H9 (cell line): ENCODE measurements around the gene IL1RAPL1. TPM values are rescaled to one million over a fixed set of nuclear protein-coding genes. Genes with fewer than 3 reads are reported as not detected.

Experiments
- DNase-seq: peaks from one replicate; pipeline ENCODE4 v3.0.0-alpha.2; 2017
- H2AFZ ChIP-seq: one replicate; pipeline ENCODE4 v1.6.1; 2013; ENCODE audit warnings: mild to moderate bottlenecking, low read length, control low read depth, moderate library complexity
- H2AK5ac ChIP-seq: 2 replicates; pipeline ENCODE4 v1.6.1; 2013; ENCODE audit warnings: low read length, control low read depth, mixed read lengths; ENCODE audit not compliant: insufficient read length
- H2BK120ac ChIP-seq: one replicate; pipeline ENCODE4 v1.6.1; 2013; ENCODE audit warnings: low read depth, mild to moderate bottlenecking, low read length, control low read depth, inconsistent platforms; ENCODE audit not compliant: poor library complexity, severe bottlenecking
- H2BK12ac ChIP-seq: 2 replicates; pipeline ENCODE4 v1.6.1; 2013; ENCODE audit warnings: low read length, control low read depth, mixed read lengths, low read depth; ENCODE audit not compliant: insufficient read length
- H2BK15ac ChIP-seq: 2 replicates; pipeline ENCODE4 v1.6.1; 2013; ENCODE audit warnings: low read depth, low read length, control low read depth
- H2BK20ac ChIP-seq: one replicate; pipeline ENCODE4 v1.6.1; 2013; ENCODE audit warnings: low read depth, mild to moderate bottlenecking, low read length, control low read depth, inconsistent platforms; ENCODE audit not compliant: poor library complexity, severe bottlenecking
- H2BK5ac ChIP-seq: 2 replicates; pipeline ENCODE4 v1.6.1; 2013; ENCODE audit warnings: low read length, control low read depth, mixed read lengths; ENCODE audit not compliant: insufficient read length
- H3K14ac ChIP-seq: 2 replicates; pipeline ENCODE4 v1.6.1; 2013; ENCODE audit warnings: low read length, control low read depth; ENCODE audit not compliant: insufficient read depth
- H3K18ac ChIP-seq: 2 replicates; pipeline ENCODE4 v1.6.1; 2013; ENCODE audit warnings: low read depth, mild to moderate bottlenecking, mixed read lengths, low read length, control low read depth; ENCODE audit not compliant: insufficient read length
- H3K23ac ChIP-seq: 2 replicates; pipeline ENCODE4 v1.6.1; 2013; ENCODE audit warnings: low read length, control low read depth, mixed read lengths, low read depth; ENCODE audit not compliant: insufficient read length
- H3K23me2 ChIP-seq: 2 replicates; pipeline ENCODE4 v1.6.1; 2013; ENCODE audit warnings: low read depth, mild to moderate bottlenecking, mixed read lengths, low read length, control low read depth; ENCODE audit not compliant: insufficient read length, poor library complexity, severe bottlenecking
- H3K27ac ChIP-seq: 2 replicates; pipeline ENCODE4 v1.5.1; 2013; ENCODE audit warnings: low read length, control low read depth, mixed read lengths, low read depth; ENCODE audit not compliant: insufficient read length
- H3K27me3 ChIP-seq: 2 replicates; pipeline ENCODE4 v1.6.1; 2013; ENCODE audit warnings: low read length, control low read depth, inconsistent platforms; ENCODE audit not compliant: insufficient read depth
- H3K4ac ChIP-seq: 2 replicates; pipeline ENCODE4 v1.6.1; 2013; ENCODE audit warnings: low read depth, mild to moderate bottlenecking, control low read depth, inconsistent platforms, low read length, moderate library complexity
- H3K4me1 ChIP-seq: 2 replicates; pipeline ENCODE4 v1.6.1; 2013; ENCODE audit warnings: low read length, control low read depth, inconsistent platforms; ENCODE audit not compliant: insufficient read depth
- H3K4me2 ChIP-seq: 2 replicates; pipeline ENCODE4 v1.6.1; 2013; ENCODE audit warnings: low read length, control low read depth, mixed read lengths; ENCODE audit not compliant: insufficient read length, insufficient read depth
- H3K56ac ChIP-seq: 2 replicates; pipeline ENCODE4 v1.6.1; 2013; ENCODE audit warnings: low read depth, mild to moderate bottlenecking, mixed read lengths, low read length, control low read depth; ENCODE audit not compliant: insufficient read length
- H3K79me1 ChIP-seq: 2 replicates; pipeline ENCODE4 v1.6.1; 2013; ENCODE audit warnings: low read depth, mild to moderate bottlenecking, moderate library complexity, low read length, control low read depth, inconsistent platforms; ENCODE audit not compliant: insufficient read depth, poor library complexity, severe bottlenecking
- H3K79me2 ChIP-seq: 2 replicates; pipeline ENCODE4 v1.6.1; 2013; ENCODE audit warnings: low read length, control low read depth, inconsistent platforms; ENCODE audit not compliant: insufficient read depth
- H3K9ac ChIP-seq: 2 replicates; pipeline ENCODE4 v1.6.1; 2013; ENCODE audit warnings: low read length, control low read depth, mixed read lengths; ENCODE audit not compliant: insufficient read length; ENCODE audit errors: extremely low read depth
- H3K9me3 ChIP-seq: one replicate; pipeline ENCODE4 v1.6.1; 2013; ENCODE audit warnings: low read depth, low read length, inconsistent platforms; ENCODE audit not compliant: control insufficient read depth
- H3T11ph ChIP-seq: one replicate; pipeline ENCODE4 v1.6.1; 2013; ENCODE audit warnings: mild to moderate bottlenecking, low read length, control low read depth, inconsistent platforms
- H4K20me1 ChIP-seq: one replicate; pipeline ENCODE4 v1.6.1; 2013; ENCODE audit not compliant: control insufficient read depth, insufficient read length, insufficient read depth
- H4K5ac ChIP-seq: 2 replicates; pipeline ENCODE4 v1.6.1; 2013; ENCODE audit warnings: low read depth, mild to moderate bottlenecking, mixed read lengths, low read length, control low read depth; ENCODE audit not compliant: insufficient read length
- H4K8ac ChIP-seq: replicated peaks from 2 replicates; pipeline ENCODE4 v1.6.1; 2013; ENCODE audit warnings: low read length, control low read depth, mixed read lengths, low read depth; ENCODE audit not compliant: insufficient read length
- H4K91ac ChIP-seq: 2 replicates; pipeline ENCODE4 v1.6.1; 2013; ENCODE audit warnings: low read depth, mild to moderate bottlenecking, moderate library complexity, mixed read lengths, low read length, control low read depth; ENCODE audit not compliant: insufficient read length
- H3K27ac Mint-ChIP-seq, 3 experiments: 2 replicates in 2 of 3; 3 replicates in 1 of 3; pipeline ENCODE4 v1.8.0; 2020 to 2021; ENCODE audit warnings: mixed read lengths in 3 of 3, mild to moderate bottlenecking in 1 of 3, moderate library complexity in 1 of 3
- H3K27me3 Mint-ChIP-seq: 2 replicates; pipeline ENCODE4 v1.8.0; 2021; ENCODE audit warnings: low read depth, mild to moderate bottlenecking, moderate library complexity, mixed read lengths
- H3K36me3 Mint-ChIP-seq, 3 experiments: 2 replicates in 2 of 3; 3 replicates in 1 of 3; pipeline ENCODE4 v1.8.0; 2020 to 2021; ENCODE audit warnings: low read depth in 3 of 3, mixed read lengths in 3 of 3; ENCODE audit not compliant: insufficient read depth in 1 of 3
- H3K4me1 Mint-ChIP-seq, 2 experiments: 2 replicates each; pipeline ENCODE4 v1.8.0; 2020; ENCODE audit warnings: mixed read lengths in 2 of 2
- H3K4me3 Mint-ChIP-seq, 2 experiments: 2 replicates in 1 of 2; 3 replicates in 1 of 2; pipeline ENCODE4 v1.8.0; 2020 to 2021; ENCODE audit warnings: mild to moderate bottlenecking in 2 of 2, mixed read lengths in 2 of 2, moderate library complexity in 1 of 2
- H3K9me3 Mint-ChIP-seq, 2 experiments: 2 replicates in 1 of 2; 3 replicates in 1 of 2; pipeline ENCODE4 v1.8.0; 2020; ENCODE audit warnings: mild to moderate bottlenecking in 2 of 2, mixed read lengths in 2 of 2, moderate library complexity in 1 of 2
- WGBS: extraction: QIAGEN DNeasy Blood & Tissue Kit; methylation state at CpG from one replicate; pipeline ENCODE4 v1.1.7; 2013; ENCODE audit warnings: missing lambda C conversion rate, low lambda C conversion rate, mixed read lengths; ENCODE audit not compliant: insufficient read length; ENCODE audit errors: extremely low coverage; 5-methylcytosine and 5-hydroxymethylcytosine counted together
- total RNA-seq: library from RNA; stranded (reverse); gene quantifications from 2 replicates; pipeline ENCODE4 v1.2.1, GENCODE V29; 2021
- TF ChIP-seq, protein P1 (sequence below): fragments of 200-600 bp; sonication (generic); conservative IDR thresholded peaks from 3 replicates; pipeline ENCODE4 v1.8.0; 2021; ENCODE audit warnings: antibody characterized with exemption, mild to moderate bottlenecking

Gene IL1RAPL1
- total RNA-seq, 1 experiment from 2014 or later: 0.31 TPM

DNA sequence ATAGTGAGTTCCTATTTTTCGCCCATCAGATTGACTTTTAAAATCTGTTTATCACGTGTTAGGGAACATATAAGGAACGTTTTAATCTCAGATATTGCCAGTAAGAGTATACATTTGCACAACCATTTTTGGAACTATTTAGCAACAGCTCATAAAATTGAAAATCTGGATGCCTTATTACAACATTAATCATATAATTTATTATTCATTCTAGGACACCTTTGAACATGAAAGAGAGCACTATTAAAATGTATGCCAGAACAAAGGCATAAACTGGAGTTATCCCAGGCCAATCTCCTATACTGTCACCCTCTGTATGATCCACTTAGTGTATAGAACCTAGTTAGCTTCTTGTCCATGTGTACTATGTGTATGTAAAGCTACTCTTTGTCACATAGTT, 1049.1 kb downstream of the IL1RAPL1 start:
- no peak overlapping the region for H3K23ac ChIP-seq
- no peak overlapping the region for H2AFZ ChIP-seq
- no peak overlapping the region for H3K4me2 ChIP-seq
- no peaks in the 10 kb centered on the region for H3K4me1 Mint-ChIP-seq
- TF ChIP-seq, protein P1, sequence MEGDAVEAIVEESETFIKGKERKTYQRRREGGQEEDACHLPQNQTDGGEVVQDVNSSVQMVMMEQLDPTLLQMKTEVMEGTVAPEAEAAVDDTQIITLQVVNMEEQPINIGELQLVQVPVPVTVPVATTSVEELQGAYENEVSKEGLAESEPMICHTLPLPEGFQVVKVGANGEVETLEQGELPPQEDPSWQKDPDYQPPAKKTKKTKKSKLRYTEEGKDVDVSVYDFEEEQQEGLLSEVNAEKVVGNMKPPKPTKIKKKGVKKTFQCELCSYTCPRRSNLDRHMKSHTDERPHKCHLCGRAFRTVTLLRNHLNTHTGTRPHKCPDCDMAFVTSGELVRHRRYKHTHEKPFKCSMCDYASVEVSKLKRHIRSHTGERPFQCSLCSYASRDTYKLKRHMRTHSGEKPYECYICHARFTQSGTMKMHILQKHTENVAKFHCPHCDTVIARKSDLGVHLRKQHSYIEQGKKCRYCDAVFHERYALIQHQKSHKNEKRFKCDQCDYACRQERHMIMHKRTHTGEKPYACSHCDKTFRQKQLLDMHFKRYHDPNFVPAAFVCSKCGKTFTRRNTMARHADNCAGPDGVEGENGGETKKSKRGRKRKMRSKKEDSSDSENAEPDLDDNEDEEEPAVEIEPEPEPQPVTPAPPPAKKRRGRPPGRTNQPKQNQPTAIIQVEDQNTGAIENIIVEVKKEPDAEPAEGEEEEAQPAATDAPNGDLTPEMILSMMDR: no peak
- no peak overlapping the region for H3K18ac ChIP-seq
- H2BK20ac ChIP-seq: no peak overlapping the region
- no peak overlapping the region for H3T11ph ChIP-seq
- no peak overlapping the region for H3K27ac Mint-ChIP-seq
- DNase-seq: no peak
- no peaks in the 10 kb centered on the region for H4K20me1 ChIP-seq
- no peak overlapping the region for H3K4ac ChIP-seq
- H3K4me3 Mint-ChIP-seq: no peak overlapping the region
- no CpG with 5 or more reads among the region's 3 CpGs for WGBS
- no peak overlapping the region for H2BK15ac ChIP-seq
- H3K14ac ChIP-seq: no peak overlapping the region
- H4K8ac ChIP-seq: no peak overlapping the region
- H3K79me2 ChIP-seq: no peaks in the 10 kb centered on the region
- no peak overlapping the region for H4K5ac ChIP-seq
- H3K9me3 ChIP-seq: no peaks in the 10 kb centered on the region
- no peak overlapping the region for H2BK12ac ChIP-seq
- H3K79me1 ChIP-seq: no peaks in the 10 kb centered on the region
- peaks cover 0 to 36% of the 10 kb centered on the region in 2 experiments; a peak in 4 of 5 replicates for H3K9me3 Mint-ChIP-seq
- H2BK120ac ChIP-seq: no peak overlapping the region
- no peak overlapping the region for H4K91ac ChIP-seq
- no peaks in the 10 kb centered on the region for H3K27me3 ChIP-seq
- no peaks in the 10 kb centered on the region; a peak in 1 of 7 replicates for H3K36me3 Mint-ChIP-seq
- H3K56ac ChIP-seq: no peak overlapping the region
- no peak overlapping the region for H3K9ac ChIP-seq
- no peak overlapping the region for H3K27ac ChIP-seq
- no peak overlapping the region for H2AK5ac ChIP-seq
- no peaks in the 10 kb centered on the region for H3K4me1 ChIP-seq
- H3K23me2 ChIP-seq: no peaks in the 10 kb centered on the region
- H2BK5ac ChIP-seq: no peak overlapping the region
- H3K27me3 Mint-ChIP-seq: no peaks in the 10 kb centered on the region; the same call in 1 of the 2 replicates
